IPS-NIHi7 (cell line): ENCODE results near the gene GJA5.

Experiments used
- DNase-seq: peaks from one replicate; pipeline ENCODE4 v3.0.0; 2012; ENCODE audit warnings: mixed read lengths; ENCODE audit errors: extremely low spot score

Gene GJA5

DNA sequence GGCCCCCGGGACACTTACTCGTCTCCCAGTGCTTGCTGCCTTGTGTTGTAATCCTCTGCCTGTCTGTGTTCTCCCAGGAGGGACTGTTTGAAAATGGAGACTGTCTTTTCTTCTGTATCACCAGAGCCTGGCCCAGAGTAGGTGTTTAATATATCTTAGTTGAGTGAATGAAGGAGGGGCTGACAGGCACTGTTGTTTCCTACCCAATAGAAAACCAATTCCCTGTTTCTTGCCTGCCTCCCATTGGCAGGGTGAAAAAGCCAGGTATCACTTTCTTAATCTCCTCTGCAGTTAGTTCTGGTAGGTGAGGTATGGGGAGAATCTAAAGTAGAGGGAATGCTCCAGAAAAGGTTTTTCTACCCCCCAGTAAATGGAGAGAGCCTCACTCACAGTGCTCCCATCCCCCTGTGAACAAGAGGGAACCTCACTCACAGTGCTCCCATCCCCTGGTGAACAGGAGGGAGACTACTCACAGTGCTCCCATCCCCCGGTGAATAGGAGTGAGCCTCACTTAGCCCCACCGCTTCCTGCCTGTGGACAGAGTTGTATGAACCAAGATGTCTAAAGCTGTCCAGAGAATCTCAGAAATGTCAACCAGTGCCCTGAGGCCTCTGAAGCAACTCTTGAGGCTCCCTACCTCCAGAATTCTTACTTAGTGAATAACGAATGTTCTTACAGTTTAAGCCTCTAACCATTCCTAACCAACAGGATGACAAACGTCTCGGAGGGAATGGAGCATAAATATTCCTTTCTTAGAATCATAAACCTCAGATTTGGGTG lies at the start of gene GJA5:
TSS of gene GJA5 (minus strand) at position 122 of the 780 bp plus-strand sequence. CDS start 1,364 bp downstream, outside the sequence.
- DNase-seq = no peak

GRCh38 chr1:147809236-147809635 lies 48.8 kb upstream of the GJA5 start:
- DNase-seq = no peak

GRCh38 chr1:147808025-147808424 lies 47.6 kb upstream of the GJA5 start:
- DNase-seq = no peak

DNA sequence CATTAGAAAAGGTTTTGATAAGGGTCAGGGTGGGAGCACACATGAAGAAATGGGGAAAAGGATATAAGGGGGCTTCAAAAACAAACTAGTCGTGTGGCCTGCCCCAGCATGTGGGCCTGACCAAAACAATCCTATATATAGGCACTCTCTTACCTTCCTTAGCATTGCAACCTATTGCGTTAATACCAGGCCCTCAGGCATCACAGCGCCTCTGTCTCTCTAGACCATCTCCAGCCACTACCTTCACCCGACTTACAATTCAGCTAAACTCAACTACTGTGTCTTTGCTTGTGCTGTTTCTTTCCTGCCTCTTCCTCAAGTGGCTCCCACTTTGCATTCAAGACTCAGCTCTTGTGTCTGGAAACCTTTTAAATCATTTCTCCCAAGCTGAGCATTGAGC lies 47.0 kb upstream of the GJA5 start:
- no peak for DNase-seq

DNA sequence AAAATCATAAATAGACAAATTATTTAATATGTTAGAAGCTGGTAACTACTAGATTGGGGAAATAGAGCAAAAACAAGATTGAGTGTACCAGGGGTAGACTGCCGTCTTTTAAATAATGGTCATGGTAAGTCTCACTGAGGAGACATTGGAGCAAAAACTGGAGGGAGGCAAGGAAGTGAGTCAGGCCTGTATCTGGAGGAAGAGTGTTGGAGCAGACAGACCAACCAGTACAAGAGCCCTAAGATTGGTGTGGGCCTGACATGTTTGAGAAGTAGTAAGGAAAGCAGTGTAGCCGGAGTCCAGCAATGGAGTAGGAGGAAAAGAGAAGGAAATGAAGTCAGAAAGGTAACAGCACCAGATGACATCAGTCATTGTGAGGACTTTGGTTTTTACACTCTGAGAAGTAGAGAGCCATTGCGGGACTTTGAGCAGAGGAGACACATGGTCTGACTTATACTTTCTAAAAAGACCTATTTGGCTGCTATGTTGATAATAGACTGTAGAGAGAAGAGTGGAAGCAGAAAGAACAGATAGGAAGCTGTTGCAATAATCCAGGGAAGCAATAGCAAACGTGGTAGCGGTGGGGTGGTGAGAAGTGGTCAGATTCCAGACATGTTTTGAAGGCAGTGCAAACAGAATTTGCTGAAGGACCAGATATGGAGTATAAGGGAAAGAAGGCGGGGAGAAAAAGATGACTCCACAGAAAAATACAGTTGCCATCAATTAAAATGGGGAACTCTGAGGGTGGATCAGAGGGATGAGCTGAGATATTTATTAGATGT lies 44.7 kb upstream of the GJA5 start:
- no peak for DNase-seq

- no peak for DNase-seq
Observed at GRCh38 chr1:147800804-147801203, 40.4 kb upstream of the GJA5 start.

GRCh38 chr1:147798731-147799130 lies 38.3 kb upstream of the GJA5 start:
- no peak for DNase-seq

DNA sequence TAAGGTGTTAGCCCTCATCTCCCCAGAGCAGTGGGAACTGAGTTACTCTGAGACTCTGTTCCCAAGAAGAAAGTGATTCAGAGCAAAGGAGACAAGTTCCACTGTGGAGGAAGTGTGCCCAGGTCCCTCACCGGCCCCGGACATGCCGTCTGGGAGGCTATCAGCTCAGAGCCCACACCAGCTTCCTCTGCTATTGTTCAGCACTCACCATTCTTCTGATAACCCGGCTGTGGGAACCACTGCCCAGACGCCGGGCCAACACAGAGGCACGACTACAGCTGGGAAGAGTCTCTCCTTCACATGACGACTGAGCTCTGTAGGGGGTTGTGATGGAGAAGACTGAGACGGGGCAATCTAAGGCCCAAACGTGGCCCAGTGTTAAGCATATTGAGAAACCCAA lies 34.2 kb upstream of the GJA5 start:
- DNase-seq = no peak

GRCh38 chr1:147791876-147792275 lies 31.5 kb upstream of the GJA5 start:
- no peak for DNase-seq

GRCh38 chr1:147787765-147788164 lies 27.4 kb upstream of the GJA5 start:
- DNase-seq = no peak

DNA sequence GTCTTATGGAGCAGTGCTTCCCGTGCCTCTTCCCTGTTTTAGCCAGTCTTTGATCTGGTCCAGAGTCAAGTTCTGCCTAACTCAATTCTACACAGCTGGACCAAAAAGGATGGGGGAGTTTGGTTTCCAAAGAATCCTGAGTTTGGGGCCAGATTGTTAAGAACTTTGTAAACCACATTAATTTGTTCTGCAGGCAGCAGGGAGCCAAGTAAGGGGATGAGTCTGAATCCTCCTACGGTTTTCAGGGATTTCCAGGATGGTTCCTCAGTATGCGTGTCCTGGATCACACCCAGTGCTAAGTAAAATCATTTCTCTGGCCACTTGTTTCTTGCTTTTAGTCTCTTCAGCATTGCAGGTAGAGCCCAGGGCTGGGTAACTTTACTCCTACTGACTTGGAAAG lies 26.1 kb upstream of the GJA5 start:
- DNase-seq = no peak

GRCh38 chr1:147785794-147786506 lies 25.5 kb upstream of the GJA5 start:
- no peak for DNase-seq

DNA sequence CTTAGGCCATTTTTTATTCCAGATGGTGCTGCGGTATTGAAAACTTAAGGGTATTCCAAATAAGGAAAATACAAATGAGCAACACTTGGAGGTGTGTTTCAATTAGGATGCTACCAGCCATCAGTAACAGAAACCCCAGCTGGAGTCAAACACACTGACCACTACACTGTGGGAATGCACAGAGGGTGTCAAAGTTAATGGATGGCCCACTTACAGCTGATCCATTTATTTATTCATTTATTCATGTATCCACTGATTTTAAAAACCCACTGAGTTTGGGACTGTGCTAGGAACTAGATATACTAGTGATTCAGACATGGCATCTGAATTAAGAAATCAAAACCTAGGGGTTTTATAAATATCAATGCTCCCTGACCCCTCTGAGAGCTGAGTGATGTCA lies 24.5 kb upstream of the GJA5 start:
- DNase-seq = no peak

DNA sequence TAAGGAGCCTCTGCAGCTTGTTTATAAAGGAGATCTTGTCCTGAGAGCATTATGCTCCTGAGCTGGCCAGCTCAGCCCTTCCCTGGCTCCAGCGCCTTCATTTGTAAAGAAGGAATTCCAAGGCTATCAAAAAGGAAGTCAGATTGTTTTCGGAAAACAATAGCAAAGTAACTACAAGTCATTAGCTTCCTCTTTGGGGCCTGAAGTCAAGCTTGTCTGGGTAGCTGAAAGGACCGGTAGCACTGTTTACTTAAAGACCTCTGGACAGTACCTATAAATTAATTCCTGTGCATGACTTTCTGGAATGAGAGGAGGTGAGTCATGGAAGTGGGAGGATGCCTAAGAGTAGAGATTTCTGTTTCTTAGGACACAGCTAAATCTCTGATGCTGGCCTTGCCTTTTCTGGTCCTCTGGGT lies 20.7 kb upstream of the GJA5 start:
- DNase-seq = no peak

DNA sequence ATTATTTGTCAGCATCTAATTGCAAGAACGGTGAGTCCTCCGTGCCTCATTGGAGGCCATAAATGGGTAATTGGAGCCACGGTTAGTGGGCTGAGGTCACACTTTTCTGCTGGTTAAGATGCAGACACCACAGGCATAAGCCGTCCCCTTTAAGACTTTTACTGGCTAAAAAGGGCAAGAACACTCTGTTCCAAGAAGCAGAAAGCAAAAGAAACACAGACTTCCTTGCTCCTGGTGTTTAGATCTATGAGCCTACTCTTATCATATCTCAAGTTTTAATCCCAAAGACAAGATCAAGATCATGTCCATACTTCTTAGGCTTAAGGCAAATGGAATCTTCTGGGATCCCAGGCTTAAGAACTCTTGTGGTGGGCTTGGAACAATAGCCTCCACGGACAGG lies 17.3 kb upstream of the GJA5 start:
- DNase-seq = no peak

GRCh38 chr1:147773215-147773715 lies 12.9 kb upstream of the GJA5 start:
- DNase-seq = peak; percentile 63

DNA sequence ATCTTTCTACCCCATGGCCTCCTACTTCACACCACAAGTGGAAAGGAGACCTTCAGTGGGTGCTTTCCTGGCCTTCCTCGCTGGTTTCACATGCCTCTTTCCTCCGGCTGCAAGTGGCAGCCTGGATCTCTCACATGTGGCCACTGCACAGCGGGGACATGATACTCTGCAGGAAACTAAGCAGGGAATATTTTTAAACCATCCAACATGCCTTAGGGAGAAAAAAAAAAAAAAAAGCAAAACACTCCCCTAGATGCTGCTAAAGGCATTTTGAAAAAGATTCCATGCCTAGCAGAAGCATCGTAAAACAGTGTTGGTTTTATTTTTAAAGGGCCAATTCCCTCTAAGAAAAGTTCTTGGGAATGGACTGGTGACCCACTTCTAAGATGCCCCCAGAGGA lies 12.2 kb upstream of the GJA5 start:
- DNase-seq = no peak

- no peak for DNase-seq
Observed at GRCh38 chr1:147771226-147772125, 11.1 kb upstream of the GJA5 start.

- no peak for DNase-seq
Observed at GRCh38 chr1:147769106-147769505, 8.7 kb upstream of the GJA5 start.

GRCh38 chr1:147768582-147768981 lies 8.2 kb upstream of the GJA5 start:
- DNase-seq = no peak

GRCh38 chr1:147768101-147768500 lies 7.7 kb upstream of the GJA5 start:
- DNase-seq = no peak
